HG03064 (cell line): ENCODE data around the gene ISG20L2.

Source experiments
- ATAC-seq: cut with Tn5 transposase; IDR thresholded peaks from one replicate; pipeline ENCODE4 v1.9.1; 2021; ENCODE audit warnings: low read depth; ENCODE audit not compliant: unreplicated experiment

Gene ISG20L2

GRCh38 chr1:156708218-156708661 lies 20.3 kb downstream of the ISG20L2 start:
- ATAC-seq: no peak

- ATAC-seq: no peak
Measured at GRCh38 chr1:156707417-156708217, 20.9 kb downstream of the ISG20L2 start.

GRCh38 chr1:156706657-156707416 lies 21.7 kb downstream of the ISG20L2 start:
- no peak for ATAC-seq

GRCh38 chr1:156705918-156706656 lies 22.5 kb downstream of the ISG20L2 start:
- no peak for ATAC-seq

GRCh38 chr1:156705321-156705917 lies 23.1 kb downstream of the ISG20L2 start, which contains the start of gene CRABP2:
TSS of gene CRABP2 (minus strand) at chr1:156705583. CDS start at chr1:156705446, 137 bp downstream.
- ATAC-seq: no peak

- no peak for ATAC-seq
Measured at GRCh38 chr1:156704930-156705320, 23.6 kb downstream of the ISG20L2 start.

- ATAC-seq: no peak
Measured at GRCh38 chr1:156704166-156704711, 24.3 kb downstream of the ISG20L2 start.

GRCh38 chr1:156703741-156704140 lies 24.8 kb downstream of the ISG20L2 start:
- no peak for ATAC-seq

GRCh38 chr1:156703336-156703735 lies 25.2 kb downstream of the ISG20L2 start:
- no peak for ATAC-seq

GRCh38 chr1:156700736-156701531 lies 27.6 kb downstream of the ISG20L2 start:
- ATAC-seq: no peak

GRCh38 chr1:156698995-156699394 lies 29.6 kb downstream of the ISG20L2 start:
- ATAC-seq: no peak

- no peak for ATAC-seq
Measured at GRCh38 chr1:156697481-156697880, 31.1 kb downstream of the ISG20L2 start.

GRCh38 chr1:156696755-156697154 lies 31.8 kb downstream of the ISG20L2 start:
- no peak for ATAC-seq

- no peak for ATAC-seq
Measured at GRCh38 chr1:156694690-156694962, 33.9 kb downstream of the ISG20L2 start.

GRCh38 chr1:156693848-156694689 lies 34.5 kb downstream of the ISG20L2 start:
- ATAC-seq: no peak

- ATAC-seq: no peak
Measured at GRCh38 chr1:156692925-156693847, 35.4 kb downstream of the ISG20L2 start.

- no peak for ATAC-seq
Measured at GRCh38 chr1:156692441-156692924, 36.1 kb downstream of the ISG20L2 start.
